Neural progenitor cell (in vitro differentiated cells): ENCODE measurements around the gene ZNF827.

ENCODE experiments used
- CTCF ChIP-seq: fragments of 200-600 bp; sonication (generic); IDR thresholded peaks from 2 replicates; pipeline ENCODE4 v1.5.1; 2017; ENCODE audit warnings: antibody characterized with exemption, mild to moderate bottlenecking
- EZH2 ChIP-seq: fragments of 200-600 bp; sonication (generic); IDR thresholded peaks from 2 replicates; pipeline ENCODE4 v1.6.1; 2017; ENCODE audit warnings: antibody characterized with exemption, mild to moderate bottlenecking, moderate library complexity

DNA sequence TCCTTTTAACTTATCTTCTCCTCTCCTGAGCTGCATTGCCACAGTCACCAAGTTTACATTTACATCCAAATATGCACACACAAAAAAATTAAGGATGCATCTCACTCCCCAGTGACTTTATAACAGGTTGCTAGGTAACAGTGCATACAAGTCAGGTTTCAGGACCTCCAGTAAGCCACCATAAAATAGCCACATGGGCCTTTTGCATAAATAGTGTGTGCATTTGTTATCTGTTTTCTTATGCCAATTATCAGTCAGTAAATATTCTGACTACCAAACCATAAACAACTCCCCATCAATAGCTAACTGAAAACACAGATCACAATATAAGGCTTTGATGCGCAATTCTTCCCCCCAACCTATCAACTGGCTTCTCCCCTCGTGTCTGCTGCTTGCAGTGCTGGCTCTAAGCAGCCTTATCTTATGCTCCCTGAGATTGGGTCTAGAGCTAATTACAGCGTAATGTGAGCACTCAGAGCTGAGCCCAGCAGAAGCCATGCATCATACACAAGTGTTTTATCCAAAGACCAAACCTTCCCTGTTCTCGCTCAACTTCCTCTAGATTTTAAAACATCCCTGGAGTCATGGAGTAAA lies 55.4 kb downstream of the ZNF827 start:
- TF ChIP-seq EZH2, result no peak
- no peak for TF ChIP-seq CTCF
